G401.6 (cell line): ENCODE results near the gene DEPDC1B.
A peak's percentile ranks its signal among the peaks of the same experiment; 100 is the strongest.

Source experiments
- FAIRE-seq: peaks from 2 replicates; lab custom pipeline; 2012; peaks lifted over from hg19 to GRCh38; lab: Jason Lieb, UNC

The DEPDC1B gene

GRCh38 chr5:60583616-60584015 is 116.3 kb downstream of the DEPDC1B start:
- no peak for FAIRE-seq

- FAIRE-seq, result no peak
Observed at GRCh38 chr5:60578315-60578714, 121.7 kb downstream of the DEPDC1B start.

- no peak for FAIRE-seq
Observed at GRCh38 chr5:60577116-60577515, 122.8 kb downstream of the DEPDC1B start.

- FAIRE-seq, result no peak
Observed at GRCh38 chr5:60576425-60576824, 123.5 kb downstream of the DEPDC1B start.

GRCh38 chr5:60568646-60569045 is 131.3 kb downstream of the DEPDC1B start:
- FAIRE-seq, result no peak

GRCh38 chr5:60563696-60564324 is 136.2 kb downstream of the DEPDC1B start:
- no peak for FAIRE-seq

GRCh38 chr5:60553291-60553690 is 146.7 kb downstream of the DEPDC1B start:
- FAIRE-seq, result peak; percentile 66

- no peak for FAIRE-seq
Observed at GRCh38 chr5:60551829-60552228, 148.1 kb downstream of the DEPDC1B start.

GRCh38 chr5:60551250-60551649 is 148.7 kb downstream of the DEPDC1B start:
- FAIRE-seq, result no peak

GRCh38 chr5:60550311-60550710 is 149.7 kb downstream of the DEPDC1B start:
- no peak for FAIRE-seq

GRCh38 chr5:60549841-60550240 is 150.1 kb downstream of the DEPDC1B start:
- FAIRE-seq, result no peak
